H1 (cell line): ENCODE results near the gene ZNF747. TPM values are rescaled to one million over a fixed set of nuclear protein-coding genes. Genes with fewer than 3 reads are reported as not detected.

Experiments used
- CTCF ChIA-PET: fragments of 300-600 bp; sonication (Branson Sonifier 250); formaldehyde crosslinking; loops from one replicate; lab custom pipeline; 2021; ENCODE audit not compliant: partially characterized antibody; lab: Charles Lee
- POLR2A ChIA-PET: fragments of 300-600 bp; sonication (Branson Sonifier 250); formaldehyde crosslinking; loops from one replicate; lab custom pipeline; 2021; ENCODE audit warnings: inconsistent platforms; ENCODE audit not compliant: partially characterized antibody; lab: Charles Lee
- DNase-seq, 2 experiments: peaks; one replicate each; pipeline versions ENCODE4 v3.0.0 to v3.0.0-alpha.2; 2010 to 2022; ENCODE audit warnings: low spot score in 2 of 2, low read depth in 1 of 2, mixed read lengths in 1 of 2
- FAIRE-seq: peaks from 2 replicates; lab custom pipeline; 2011; peaks lifted over from hg19 to GRCh38; lab: Jason Lieb, UNC
- H2AFZ ChIP-seq: 2 replicates; pipeline ENCODE4 v1.8.1; 2012; ENCODE audit warnings: low read length, inconsistent platforms
- H2AK5ac ChIP-seq: 2 replicates; pipeline ENCODE4 v1.6.1; 2013; ENCODE audit warnings: low read depth, low read length
- H2BK120ac ChIP-seq: replicated peaks from 2 replicates; pipeline ENCODE3; 2013; ENCODE audit warnings: low read depth, low read length, inconsistent platforms
- H2BK12ac ChIP-seq: 2 replicates; pipeline ENCODE4 v1.6.1; 2013; ENCODE audit warnings: low read depth, low read length
- H2BK15ac ChIP-seq: 2 replicates; pipeline ENCODE4 v1.6.1; 2013; ENCODE audit warnings: low read length
- H2BK20ac ChIP-seq: 2 replicates; pipeline ENCODE4 v1.6.1; 2013; ENCODE audit warnings: low read length
- H2BK5ac ChIP-seq: 2 replicates; pipeline ENCODE4 v1.6.1; 2013; ENCODE audit warnings: low read depth, low read length
- H3K14ac ChIP-seq: 2 replicates; pipeline ENCODE4 v1.6.1; 2013; ENCODE audit warnings: inconsistent platforms; ENCODE audit not compliant: insufficient read length
- H3K18ac ChIP-seq: 2 replicates; pipeline ENCODE4 v1.6.1; 2013; ENCODE audit warnings: low read length; ENCODE audit errors: extremely low read depth
- H3K23ac ChIP-seq: 2 replicates; pipeline ENCODE4 v1.6.1; 2013; ENCODE audit warnings: inconsistent platforms; ENCODE audit not compliant: insufficient read length
- H3K23me2 ChIP-seq: 2 replicates; pipeline ENCODE4 v1.6.1; 2013; ENCODE audit warnings: low read depth, low read length
- H3K27ac ChIP-seq: 2 replicates; pipeline ENCODE4 v1.6.1; 2011; ENCODE audit warnings: low read depth, low read length, inconsistent platforms
- H3K27me3 ChIP-seq, 4 experiments: replicated peaks in 1 of 4; 1 replicate in 1 of 4; 2 replicates in 3 of 4; pipeline versions ENCODE4 v1.6.1 to v1.8.1; 2011 to 2013; ENCODE audit warnings: low read length in 3 of 4, mild to moderate bottlenecking in 3 of 4, inconsistent platforms in 2 of 4, mixed read lengths in 2 of 4, moderate library complexity in 1 of 4; ENCODE audit not compliant: control insufficient read depth in 3 of 4, insufficient read depth in 3 of 4; ENCODE audit errors: extremely low read depth in 1 of 4
- H3K36me3 ChIP-seq, 4 experiments: 2 replicates each; pipeline versions ENCODE4 v1.6.1 to v1.8.1; 2011 to 2013; ENCODE audit warnings: mild to moderate bottlenecking in 4 of 4, low read length in 3 of 4, moderate library complexity in 2 of 4, control low read depth in 1 of 4, inconsistent platforms in 1 of 4; ENCODE audit not compliant: insufficient read depth in 4 of 4, control insufficient read depth in 2 of 4
- H3K4ac ChIP-seq: replicated peaks from 2 replicates; pipeline ENCODE3; 2013; ENCODE audit warnings: low read length, low read depth, mixed read lengths, inconsistent platforms; ENCODE audit not compliant: insufficient read length
- H3K4me1 ChIP-seq, 4 experiments: replicated peaks in 1 of 4; 1 replicate in 1 of 4; 2 replicates in 3 of 4; pipeline versions ENCODE4 v1.6.1 to v1.8.1; 2011 to 2013; ENCODE audit warnings: low read length in 3 of 4, inconsistent platforms in 2 of 4, mixed read lengths in 1 of 4; ENCODE audit not compliant: insufficient read depth in 4 of 4, control insufficient read depth in 3 of 4
- H3K4me2 ChIP-seq, 2 experiments: 2 replicates each; pipeline versions ENCODE4 v1.6.1 to v1.8.1; 2011 to 2013; ENCODE audit warnings: low read depth in 2 of 2, low read length in 2 of 2, control low read depth in 1 of 2, inconsistent platforms in 1 of 2, mild to moderate bottlenecking in 1 of 2; ENCODE audit not compliant: insufficient read depth in 1 of 2
- H3K4me3 ChIP-seq, 4 experiments: fragments of 200-600, 300-600 bp in 1 of 4; sonication (generic), shearing (Covaris generic), sonication (Bioruptor Twin) in 1 of 4; 2 replicates each; pipeline versions ENCODE4 v1.5.1 to v1.8.1; 2011 to 2016; ENCODE audit warnings: low read length in 4 of 4, low read depth in 3 of 4, control low read depth in 2 of 4, inconsistent platforms in 2 of 4, mild to moderate bottlenecking in 2 of 4, mixed read lengths in 1 of 4, moderate library complexity in 1 of 4; ENCODE audit not compliant: insufficient read depth in 2 of 4; ENCODE audit errors: extremely low read depth in 1 of 4
- H3K56ac ChIP-seq: replicated peaks from 2 replicates; pipeline ENCODE3; 2013; ENCODE audit warnings: low read depth, mild to moderate bottlenecking, mixed read lengths, low read length, inconsistent platforms; ENCODE audit not compliant: insufficient read length
- H3K79me1 ChIP-seq: 2 replicates; pipeline ENCODE4 v1.6.1; 2013; ENCODE audit warnings: low read depth, low read length, control low read depth
- H3K79me2 ChIP-seq, 2 experiments: 2 replicates each; pipeline versions ENCODE4 v1.6.1 to v1.8.1; 2012 to 2013; ENCODE audit warnings: low read length in 2 of 2, mild to moderate bottlenecking in 2 of 2, inconsistent platforms in 1 of 2; ENCODE audit not compliant: insufficient read depth in 2 of 2, control insufficient read depth in 1 of 2
- H3K9ac ChIP-seq, 4 experiments: replicated peaks in 1 of 4; 1 replicate in 1 of 4; 2 replicates in 3 of 4; pipeline versions ENCODE4 v1.6.1 to v1.8.1; 2011 to 2013; ENCODE audit warnings: low read depth in 3 of 4, low read length in 3 of 4, control low read depth in 2 of 4, mild to moderate bottlenecking in 2 of 4, moderate library complexity in 2 of 4, inconsistent platforms in 1 of 4; ENCODE audit errors: extremely low read depth in 1 of 4
- H3K9me3 ChIP-seq, 2 experiments: 2 replicates each; pipeline versions ENCODE4 v1.6.1 to v1.8.1; 2012 to 2013; ENCODE audit warnings: mild to moderate bottlenecking in 2 of 2, moderate library complexity in 2 of 2, control low read depth in 1 of 2, inconsistent platforms in 1 of 2, low read depth in 1 of 2, low read length in 1 of 2, mixed read lengths in 1 of 2; ENCODE audit not compliant: insufficient read depth in 2 of 2
- H4K20me1 ChIP-seq, 2 experiments: replicated peaks in 1 of 2; 2 replicates each; pipeline versions ENCODE3 to v1.8.1; 2011 to 2013; ENCODE audit warnings: inconsistent platforms in 2 of 2, low read length in 2 of 2, mild to moderate bottlenecking in 1 of 2; ENCODE audit not compliant: insufficient read depth in 2 of 2, control insufficient read depth in 1 of 2
- H4K5ac ChIP-seq: 2 replicates; pipeline ENCODE4 v1.6.1; 2013; ENCODE audit warnings: low read length, low read depth, mixed read lengths, inconsistent platforms; ENCODE audit not compliant: insufficient read length
- H4K8ac ChIP-seq: 2 replicates; pipeline ENCODE4 v1.8.0; 2013; ENCODE audit warnings: mild to moderate bottlenecking, moderate library complexity, low read length, inconsistent platforms; ENCODE audit not compliant: insufficient read depth; ENCODE audit errors: extremely low read depth
- H4K91ac ChIP-seq: replicated peaks from 2 replicates; pipeline ENCODE3; 2013; ENCODE audit warnings: low read length, mixed read lengths, inconsistent platforms; ENCODE audit not compliant: insufficient read length
- ATF3 ChIP-seq: IDR thresholded peaks from 2 replicates; pipeline ENCODE4 v1.6.1; 2011; ENCODE audit warnings: low read depth, mild to moderate bottlenecking, low read length; ENCODE audit not compliant: insufficient read depth
- EZH2 ChIP-seq: fragments of 200-600 bp; sonication (generic); IDR thresholded peaks from 2 replicates; pipeline ENCODE4 v1.7.1; 2012; ENCODE audit warnings: low read depth, mild to moderate bottlenecking, moderate library complexity, low read length, inconsistent platforms; ENCODE audit not compliant: severe bottlenecking
- FOSL1 ChIP-seq: IDR thresholded peaks from 2 replicates; pipeline ENCODE4 v1.6.1; 2011; ENCODE audit warnings: mild to moderate bottlenecking, low read depth, low read length, moderate library complexity; ENCODE audit not compliant: insufficient read depth
- NRF1 ChIP-seq: IDR thresholded peaks from 2 replicates; pipeline ENCODE4 v1.6.1; 2011; ENCODE audit warnings: mild to moderate bottlenecking, low read depth, low read length, improper control_type of control experiment
- RXRA ChIP-seq: IDR thresholded peaks from 2 replicates; pipeline ENCODE4 v1.6.1; 2011; ENCODE audit warnings: low read depth, mild to moderate bottlenecking, low read length, moderate library complexity; ENCODE audit not compliant: insufficient read depth
- SIX5 ChIP-seq: IDR thresholded peaks from 2 replicates; pipeline ENCODE4 v1.6.1; 2011; ENCODE audit warnings: mild to moderate bottlenecking, low read depth, low read length
- WGBS, 2 experiments: shearing (Covaris generic) in 1 of 2; methylation state at CpG; one replicate each; pipeline versions ENCODE4 v1.1.6 to v1.1.7; 2013 to 2015; ENCODE audit warnings: low lambda C conversion rate in 2 of 2, mixed read lengths in 2 of 2, inconsistent platforms in 1 of 2, low coverage in 1 of 2, missing lambda C conversion rate in 1 of 2; ENCODE audit not compliant: insufficient replicate concordance in 2 of 2, insufficient coverage in 1 of 2, insufficient read length in 1 of 2; ENCODE audit errors: extremely low coverage in 1 of 2, missing lambda C conversion rate in 1 of 2; 5-methylcytosine and 5-hydroxymethylcytosine counted together
- polyA plus RNA-seq, 7 experiments: library from polyadenylated mRNA; depleted of rRNA in 3 of 7; stranded (reverse) in 5 of 7; unstranded in 2 of 7; fragments of >200 nt in 5 of 7; fragments of 200-250 nt in 2 of 7; gene quantifications; 1 replicate in 5 of 7; 2 replicates in 1 of 7; 4 replicates in 1 of 7; pipeline versions ENCODE4 v1.2.1 to v1.2.3, GENCODE V29; 2011 to 2013; ENCODE audit warnings: missing spikeins in 2 of 7, mixed read lengths in 2 of 7
- total RNA-seq: library from RNA; stranded (reverse); fragmentation: NEBNext Ultra II Directional; extraction: Animal tissue kit (Norgen Biotek cat#: 25700); gene quantifications from 2 replicates; pipeline ENCODE4 v1.2.1, GENCODE V29; 2021

The ZNF747 gene
- total and polyA plus RNA-seq, 2 of the 8 experiments (the other 6 are each of a cell fraction or from before 2014, with no cell fraction given), result 9.9 to 10.3 TPM

DNA sequence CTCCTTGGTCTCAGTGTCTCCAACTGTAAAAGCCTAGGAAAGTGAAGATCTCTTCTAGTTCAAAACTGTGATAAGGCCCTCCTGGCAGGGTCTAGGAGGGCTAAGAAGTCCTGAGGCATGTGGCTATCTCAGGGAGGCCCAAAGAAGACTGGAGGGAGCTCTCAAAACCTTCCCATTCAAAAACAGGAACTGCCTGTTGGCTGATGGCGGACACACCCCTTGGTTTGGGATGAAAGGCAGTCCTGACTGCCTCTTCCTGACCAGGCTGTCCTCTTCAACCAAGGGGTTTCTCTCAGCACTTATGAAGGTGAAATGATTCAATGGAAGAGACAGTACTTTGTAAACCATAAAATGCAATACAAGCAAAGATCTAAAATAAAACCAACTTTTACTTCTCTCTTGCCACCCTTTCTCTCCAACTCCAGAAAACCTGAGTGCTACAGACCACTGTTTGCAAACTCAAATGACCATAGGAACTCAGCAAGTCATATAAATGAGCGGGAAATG lies 18.8 kb upstream of the ZNF747 start:
- Histone ChIP-seq H2BK12ac (no peak overlapping the region), H4K91ac (no peak overlapping the region), H3K9ac (no peak overlapping the region), H3K4me1 (peaks cover 4 to 12% (median 7%) of the 10 kb centered on the region in 4 experiments), H3K4ac (no peak overlapping the region), H3K4me2 (no peak overlapping the region), H3K14ac (no peak overlapping the region), H3K23me2 (0 out of 2 replicates have a peak, but pooled peaks cover 5% of the 10 kb centered on the region), H3K27me3 (no peaks in the 10 kb centered on the region), H3K56ac (no peak overlapping the region), H3K18ac (no peak overlapping the region), H3K79me2 (no peaks in the 10 kb centered on the region), H2AK5ac (no peak overlapping the region), H3K9me3 (no peaks in the 10 kb centered on the region), H2AFZ (no peak overlapping the region), H4K5ac (no peak overlapping the region), H2BK5ac (no peak overlapping the region), H2BK120ac (no peak overlapping the region), H3K79me1 (no peaks in the 10 kb centered on the region), H3K4me3 (no peak overlapping the region), H3K23ac (no peak overlapping the region), H4K8ac (no peak overlapping the region), H2BK15ac (no peak overlapping the region), H3K36me3 (peaks cover 3 to 8% (median 5%) of the 10 kb centered on the region in 4 experiments; a peak in 4 of 8 replicates), H4K20me1 (peaks cover 0 to 4% of the 10 kb centered on the region in 2 experiments), H3K27ac (no peak overlapping the region), H2BK20ac (no peak overlapping the region)
- ChIA-PET CTCF (interaction anchor here (0.6 to 3.8 kb wide), 4 partner anchors 9 to 61 kb away, joined by 3 to 12 read pairs (median 5); partner anchors contain the start of gene ZNF747), POLR2A (interaction anchor here (0.6 to 6.7 kb wide), 6 partner anchors 10 to 26 kb away, joined by 4 to 40 read pairs (median 5); partner anchors contain the start of gene ZNF747)
- no peak for DNase-seq
- FAIRE-seq, result no peak
- TF ChIP-seq FOSL1, result no peak
- no peak for TF ChIP-seq ATF3
- TF ChIP-seq EZH2, result no peak
- no peak for TF ChIP-seq SIX5
- TF ChIP-seq NRF1, result no peak
- no peak for TF ChIP-seq RXRA
- 93% methylated on average over 2 of the region's 2 CpGs; no CpG with 5 or more reads in 1 of the 2 experiments for WGBS, 2 experiments
